Ovary (tissue), 3 donors: ENCODE data around the gene SH3BP5L.

Source experiments
- EP300 ChIP-seq: sonication (generic); formaldehyde crosslinking; IDR thresholded peaks from one replicate; pipeline ENCODE4 v1.6.1; 2017; ENCODE audit warnings: antibody characterized with exemption
- POLR2A ChIP-seq: fragments of 450-650 bp; IDR thresholded peaks from one replicate; pipeline ENCODE4 v1.6.1; 2017; ENCODE audit warnings: antibody characterized with exemption, mild to moderate bottlenecking, moderate library complexity
- TF ChIP-seq, protein P1 (sequence below), 3 donors: fragments of 450-650 bp in 2 of 3; fragments of 200-600 bp in 1 of 3; IDR thresholded peaks; one replicate each; pipeline versions ENCODE4 v1.5.1 to v1.8.0; 2016 to 2022; ENCODE audit warnings: antibody characterized with exemption in 3 of 3, mild to moderate bottlenecking in 1 of 3
- donor health status: DM: no; HTN: no; CAD: no.

DNA sequence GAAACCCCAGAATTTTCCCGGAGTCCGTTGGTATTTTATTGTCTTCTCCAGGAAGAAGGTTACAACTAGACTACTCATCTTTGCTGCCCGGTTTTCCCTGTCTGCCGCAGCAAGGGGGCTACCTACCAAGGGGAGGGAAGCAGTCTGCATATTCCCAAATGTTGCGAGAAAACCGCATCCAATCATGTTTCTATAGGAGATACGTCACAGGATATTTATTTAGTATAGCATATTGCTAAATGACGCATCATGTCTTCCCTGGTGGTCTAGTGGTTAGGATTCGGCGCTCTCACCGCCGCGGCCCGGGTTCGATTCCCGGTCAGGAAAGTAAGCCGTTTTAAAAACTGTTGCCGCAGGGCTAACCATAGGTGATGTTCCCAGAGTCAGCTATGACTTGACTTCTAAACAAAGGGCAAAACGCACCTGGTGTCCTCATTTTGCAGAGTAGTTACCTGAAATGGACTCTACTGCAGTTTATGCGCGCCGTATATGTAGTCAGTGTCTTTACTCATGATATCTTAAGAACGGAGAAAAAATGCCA, 48.3 kb upstream of the SH3BP5L start:
- TF ChIP-seq, protein P1, sequence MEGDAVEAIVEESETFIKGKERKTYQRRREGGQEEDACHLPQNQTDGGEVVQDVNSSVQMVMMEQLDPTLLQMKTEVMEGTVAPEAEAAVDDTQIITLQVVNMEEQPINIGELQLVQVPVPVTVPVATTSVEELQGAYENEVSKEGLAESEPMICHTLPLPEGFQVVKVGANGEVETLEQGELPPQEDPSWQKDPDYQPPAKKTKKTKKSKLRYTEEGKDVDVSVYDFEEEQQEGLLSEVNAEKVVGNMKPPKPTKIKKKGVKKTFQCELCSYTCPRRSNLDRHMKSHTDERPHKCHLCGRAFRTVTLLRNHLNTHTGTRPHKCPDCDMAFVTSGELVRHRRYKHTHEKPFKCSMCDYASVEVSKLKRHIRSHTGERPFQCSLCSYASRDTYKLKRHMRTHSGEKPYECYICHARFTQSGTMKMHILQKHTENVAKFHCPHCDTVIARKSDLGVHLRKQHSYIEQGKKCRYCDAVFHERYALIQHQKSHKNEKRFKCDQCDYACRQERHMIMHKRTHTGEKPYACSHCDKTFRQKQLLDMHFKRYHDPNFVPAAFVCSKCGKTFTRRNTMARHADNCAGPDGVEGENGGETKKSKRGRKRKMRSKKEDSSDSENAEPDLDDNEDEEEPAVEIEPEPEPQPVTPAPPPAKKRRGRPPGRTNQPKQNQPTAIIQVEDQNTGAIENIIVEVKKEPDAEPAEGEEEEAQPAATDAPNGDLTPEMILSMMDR (IDR thresholded peaks at IDR 0.05), result no peak
- TF ChIP-seq EP300 (peak; percentile 17), POLR2A (no peak)
